ENCODE data around the gene LMLN. TPM values are rescaled to one million over a fixed set of nuclear protein-coding genes. Genes with fewer than 3 reads are reported as not detected.

LMLN gene
- polyA plus RNA-seq, 1 donor (not counting 4 experiments of a cell fraction or from before 2014, with no cell fraction given): 5.2 TPM

GRCh38 chr3:198019115-198019514, 59.1 kb downstream of the LMLN start:
- no peaks in the 10 kb centered on the region for H4K20me1 ChIP-seq (ENCODE audit: control insufficient read depth, extremely low read depth, insufficient read depth, low read length)
- dilution Hi-C loops (cut with MboI; ENCODE audit: extremely low pct_ligation_motif_present, low sequenced_read_pairs): no loop called here

DNA sequence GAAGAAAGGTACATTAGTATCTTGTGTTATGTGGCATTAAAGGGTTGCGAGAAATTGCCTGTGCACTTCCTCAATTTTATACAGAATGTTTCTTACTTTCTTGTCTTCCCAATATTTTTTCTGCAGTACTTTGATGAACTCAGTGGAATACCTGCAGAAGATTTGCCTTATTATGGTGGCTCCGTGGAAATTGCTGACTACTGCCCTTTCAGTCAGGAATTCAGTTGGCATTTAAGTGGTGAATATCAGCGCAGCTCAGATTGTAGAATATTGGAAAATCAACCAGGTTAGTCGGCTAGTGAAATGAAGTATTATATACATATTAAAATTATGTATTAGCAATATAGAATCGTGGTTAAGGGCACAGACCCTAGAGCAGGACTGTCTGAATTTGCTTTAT, 61.3 kb downstream of the LMLN start:
- Histone ChIP-seq H3K36me3 (ENCODE audit: control insufficient read depth in 2 of 2, extremely low read depth in 1 of 2, insufficient read depth in 2 of 2, low read length in 2 of 2) (peaks cover 0 to 1% of the 10 kb centered on the region in 2 experiments), H3K27ac (ENCODE audit: control insufficient read depth, insufficient read depth, low read length) (no peak overlapping the region), H3K9ac (ENCODE audit: control insufficient read depth, extremely low read depth, insufficient read depth, low read length) (no peak overlapping the region), H2AFZ (ENCODE audit: control insufficient read depth, low read length) (no peak overlapping the region), H3K9me3 (ENCODE audit: control insufficient read depth, low read depth, low read length) (no peaks in the 10 kb centered on the region), H3K4me2 (ENCODE audit: control insufficient read depth, extremely low read depth, insufficient read depth, low read depth, low read length) (no peak overlapping the region), H3K79me2 (ENCODE audit: control insufficient read depth, insufficient read depth, low read length) (no peaks in the 10 kb centered on the region), H3K9me1 (ENCODE audit: control insufficient read depth, extremely low read depth, insufficient read depth, low read length) (no peaks in the 10 kb centered on the region), H3K27me3 (ENCODE audit: control insufficient read depth, extremely low read depth, insufficient read depth, low read length) (no peaks in the 10 kb centered on the region), H3K4me3 (ENCODE audit: control insufficient read depth in 2 of 3, extremely low read depth in 1 of 3, insufficient read depth in 2 of 3, low read depth in 1 of 3, low read length in 3 of 3) (no peak overlapping the region), H3K4me1 (ENCODE audit: control insufficient read depth, extremely low read depth, insufficient read depth, low read length) (no peaks in the 10 kb centered on the region), H4K20me1 (ENCODE audit: control insufficient read depth, extremely low read depth, insufficient read depth, low read length) (no peaks in the 10 kb centered on the region)
- DNase-seq (ENCODE audit: low read depth, low spot score): no peak
- FAIRE-seq: no peak
- dilution Hi-C loops (cut with MboI; ENCODE audit: extremely low pct_ligation_motif_present, low sequenced_read_pairs): no loop called here
- TF ChIP-seq EZH2 (IDR thresholded peaks at IDR 0.05; ENCODE audit: low read length): no peak
- TF ChIP-seq, protein P1, sequence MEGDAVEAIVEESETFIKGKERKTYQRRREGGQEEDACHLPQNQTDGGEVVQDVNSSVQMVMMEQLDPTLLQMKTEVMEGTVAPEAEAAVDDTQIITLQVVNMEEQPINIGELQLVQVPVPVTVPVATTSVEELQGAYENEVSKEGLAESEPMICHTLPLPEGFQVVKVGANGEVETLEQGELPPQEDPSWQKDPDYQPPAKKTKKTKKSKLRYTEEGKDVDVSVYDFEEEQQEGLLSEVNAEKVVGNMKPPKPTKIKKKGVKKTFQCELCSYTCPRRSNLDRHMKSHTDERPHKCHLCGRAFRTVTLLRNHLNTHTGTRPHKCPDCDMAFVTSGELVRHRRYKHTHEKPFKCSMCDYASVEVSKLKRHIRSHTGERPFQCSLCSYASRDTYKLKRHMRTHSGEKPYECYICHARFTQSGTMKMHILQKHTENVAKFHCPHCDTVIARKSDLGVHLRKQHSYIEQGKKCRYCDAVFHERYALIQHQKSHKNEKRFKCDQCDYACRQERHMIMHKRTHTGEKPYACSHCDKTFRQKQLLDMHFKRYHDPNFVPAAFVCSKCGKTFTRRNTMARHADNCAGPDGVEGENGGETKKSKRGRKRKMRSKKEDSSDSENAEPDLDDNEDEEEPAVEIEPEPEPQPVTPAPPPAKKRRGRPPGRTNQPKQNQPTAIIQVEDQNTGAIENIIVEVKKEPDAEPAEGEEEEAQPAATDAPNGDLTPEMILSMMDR (optimal IDR thresholded peaks at IDR 0.05 in 1 of 3, IDR thresholded peaks at IDR 0.05 in 1 of 3, conservative IDR thresholded peaks at IDR 0.05 in 1 of 3; ENCODE audit: extremely low read depth in 1 of 3, insufficient read depth in 2 of 3, low read length in 3 of 3): no peak

More at GRCh38 chr3:198019115-198019514, 59.1 kb downstream of the LMLN start:
- Histone ChIP-seq H3K27ac (ENCODE audit: control insufficient read depth, insufficient read depth, low read length) (no peak overlapping the region), H2AFZ (ENCODE audit: control insufficient read depth, low read length) (no peak overlapping the region), H3K9ac (ENCODE audit: control insufficient read depth, extremely low read depth, insufficient read depth, low read length) (no peak overlapping the region), H3K36me3 (ENCODE audit: control insufficient read depth in 2 of 2, extremely low read depth in 1 of 2, insufficient read depth in 2 of 2, low read length in 2 of 2) (peaks cover 0 to 1% of the 10 kb centered on the region in 2 experiments), H3K27me3 (ENCODE audit: control insufficient read depth, extremely low read depth, insufficient read depth, low read length) (no peaks in the 10 kb centered on the region), H3K4me1 (ENCODE audit: control insufficient read depth, extremely low read depth, insufficient read depth, low read length) (no peaks in the 10 kb centered on the region), H3K9me3 (ENCODE audit: control insufficient read depth, low read depth, low read length) (no peaks in the 10 kb centered on the region), H3K4me3 (ENCODE audit: control insufficient read depth in 2 of 3, extremely low read depth in 1 of 3, insufficient read depth in 2 of 3, low read depth in 1 of 3, low read length in 3 of 3) (no peak overlapping the region), H3K9me1 (ENCODE audit: control insufficient read depth, extremely low read depth, insufficient read depth, low read length) (no peaks in the 10 kb centered on the region), H3K79me2 (ENCODE audit: control insufficient read depth, insufficient read depth, low read length) (no peaks in the 10 kb centered on the region), H3K4me2 (ENCODE audit: control insufficient read depth, extremely low read depth, insufficient read depth, low read depth, low read length) (no peak overlapping the region)
- FAIRE-seq: no peak
- TF ChIP-seq, protein P1 (optimal IDR thresholded peaks at IDR 0.05 in 1 of 3, IDR thresholded peaks at IDR 0.05 in 1 of 3, conservative IDR thresholded peaks at IDR 0.05 in 1 of 3; ENCODE audit: extremely low read depth in 1 of 3, insufficient read depth in 2 of 3, low read length in 3 of 3): no peak
- TF ChIP-seq EZH2 (IDR thresholded peaks at IDR 0.05; ENCODE audit: low read length): no peak
- DNase-seq (ENCODE audit: low read depth, low spot score): no peak

Data from keratinocyte (primary cell).